HG02943 (cell line): ENCODE data around the gene FUNDC2.

Experiments
- ATAC-seq: cut with Tn5 transposase; IDR thresholded peaks from one replicate; pipeline ENCODE4 v1.9.1; 2021; ENCODE audit warnings: mild to moderate bottlenecking, low read depth, moderate library complexity; ENCODE audit not compliant: unreplicated experiment

Gene FUNDC2

DNA sequence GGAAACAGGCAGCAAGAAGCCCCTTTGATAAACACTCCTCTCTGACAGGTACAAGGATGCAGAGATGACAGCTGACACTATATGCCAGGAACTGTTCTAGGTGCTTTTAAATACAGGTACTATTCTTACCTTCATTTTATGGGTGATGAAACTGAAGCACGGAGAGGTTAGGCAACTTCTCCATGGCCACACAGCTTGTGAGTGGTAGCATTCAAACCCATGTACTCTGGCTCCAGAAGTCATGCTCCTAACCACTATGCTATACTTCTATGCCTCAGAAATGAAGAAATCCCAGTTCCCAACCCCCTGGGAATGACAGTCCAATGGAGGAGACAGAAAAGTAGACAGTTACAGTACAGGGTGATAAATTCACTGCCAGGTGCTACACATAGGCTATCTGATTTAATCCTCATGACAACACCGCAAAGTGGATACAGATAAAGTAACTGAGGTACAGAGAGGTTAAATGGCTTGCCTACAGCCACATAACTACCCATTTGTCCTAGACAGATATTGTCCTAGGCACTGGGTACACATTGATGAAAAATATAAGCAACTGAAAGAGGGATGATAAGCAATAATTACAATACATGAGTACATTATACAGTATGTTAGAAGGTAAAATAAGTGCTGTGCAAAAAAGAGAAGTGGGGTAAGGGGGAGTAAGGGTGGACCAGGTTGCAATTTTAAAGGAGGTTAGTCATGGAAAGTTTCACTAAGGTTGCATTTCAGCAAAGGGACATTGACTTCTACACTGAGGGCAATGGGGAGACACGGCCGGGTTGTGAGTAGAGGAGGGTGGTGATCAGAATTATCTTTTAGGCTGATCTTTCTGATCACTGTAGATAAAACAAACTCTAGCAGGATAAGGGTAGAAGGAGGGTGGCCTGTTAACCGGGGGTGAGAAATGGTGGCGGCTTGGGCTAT, 2.5 kb upstream of the FUNDC2 start:
- no peak for ATAC-seq

DNA sequence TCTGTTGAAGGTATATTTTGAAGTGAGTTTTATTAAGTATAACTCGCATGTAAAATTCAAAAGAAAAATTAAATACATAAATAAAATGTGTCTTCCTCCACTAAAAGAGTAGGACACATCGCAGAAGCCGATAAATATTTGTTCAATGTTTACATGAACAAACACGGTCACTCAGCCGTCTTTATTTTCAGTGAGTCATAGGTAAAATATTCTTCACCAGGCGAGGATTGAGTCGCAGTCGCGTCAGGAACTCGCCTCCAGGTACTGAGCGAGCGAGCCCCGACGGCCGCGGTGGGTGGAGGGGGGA, 271 bp upstream of the FUNDC2 start:
- no peak for ATAC-seq

DNA sequence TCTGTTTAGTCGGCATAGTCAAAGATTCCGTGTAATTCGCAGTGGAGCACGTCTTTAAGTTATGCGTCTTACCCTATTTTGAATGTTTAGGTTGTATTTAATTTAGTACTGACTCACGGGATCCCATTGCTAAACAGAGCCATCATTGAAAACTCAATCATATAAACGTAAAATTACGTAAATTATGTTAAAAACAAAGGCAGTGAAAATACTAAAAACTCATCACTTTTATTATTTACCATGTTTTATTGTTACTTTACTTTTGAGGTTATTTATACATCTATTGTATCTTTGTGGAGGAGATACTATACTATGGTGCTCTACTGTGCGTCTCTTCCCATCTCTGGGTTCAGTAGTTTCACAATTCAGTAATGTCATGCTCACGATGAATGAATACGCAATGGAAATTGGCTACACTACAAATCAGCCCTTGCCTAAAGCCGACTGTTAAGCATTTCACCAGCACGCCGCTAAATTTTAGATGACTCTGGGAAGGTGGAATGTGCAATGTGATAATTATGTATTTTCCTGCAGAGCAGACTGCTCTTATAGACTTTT, 944 bp downstream of the FUNDC2 start:
- ATAC-seq: no peak

DNA sequence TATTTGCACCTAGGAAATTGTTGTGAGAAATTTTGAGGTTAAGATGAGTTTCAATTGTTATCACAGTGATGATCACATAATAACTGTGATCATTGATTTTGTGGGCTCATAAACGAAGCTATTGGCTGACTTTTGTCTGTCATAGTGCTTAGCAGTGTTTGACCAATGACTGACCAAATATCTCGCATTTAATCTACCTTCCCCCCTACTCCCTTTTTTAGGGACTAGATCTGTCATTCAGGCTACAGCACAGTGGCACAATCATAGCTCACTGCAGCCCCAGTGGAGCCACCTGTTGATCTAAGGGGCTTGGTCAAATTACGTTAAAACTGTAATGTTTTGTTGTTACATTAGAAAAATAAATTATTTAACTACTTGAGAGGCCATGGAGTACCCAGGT, 1.5 kb downstream of the FUNDC2 start:
- ATAC-seq: no peak

DNA sequence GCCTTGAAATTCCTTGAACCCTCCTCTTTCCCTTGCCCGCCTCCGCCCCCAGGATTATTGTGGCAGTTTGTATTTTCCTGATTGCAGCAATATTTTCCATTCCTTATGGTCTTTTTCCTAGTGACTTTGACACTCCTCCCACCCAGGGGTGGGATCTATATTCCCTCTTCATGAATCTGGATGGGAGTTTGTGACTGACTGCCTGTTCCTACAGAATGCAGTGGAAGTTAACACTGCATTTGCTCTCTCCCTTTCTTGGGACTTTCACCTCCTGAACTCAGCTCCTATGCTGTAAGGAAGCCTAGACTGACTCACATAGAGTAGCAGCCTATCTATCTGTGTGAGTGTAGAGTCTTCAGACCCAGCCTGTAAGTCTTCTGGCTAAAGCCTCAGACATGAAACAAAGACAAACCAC, 2.2 kb downstream of the FUNDC2 start:
- ATAC-seq: no peak

DNA sequence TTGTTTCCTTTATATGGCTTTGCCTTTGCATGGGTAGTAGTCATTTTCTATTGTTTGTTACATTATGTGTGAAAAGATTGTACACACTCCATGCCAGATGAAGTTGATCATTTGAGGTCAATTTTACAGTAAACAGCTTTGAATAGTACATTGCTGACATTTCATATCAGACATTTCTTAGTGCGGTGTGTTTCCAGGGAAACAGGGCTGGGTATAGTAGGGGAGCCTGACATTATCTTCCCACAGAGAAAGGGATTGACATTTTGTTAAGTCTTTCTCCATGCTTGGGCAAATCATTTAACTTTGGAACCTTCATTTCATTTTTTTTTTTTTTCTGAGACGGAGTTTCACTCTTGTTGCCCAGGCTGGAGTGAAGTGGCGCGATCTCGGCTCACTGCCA, 5.0 kb downstream of the FUNDC2 start:
- no peak for ATAC-seq

DNA sequence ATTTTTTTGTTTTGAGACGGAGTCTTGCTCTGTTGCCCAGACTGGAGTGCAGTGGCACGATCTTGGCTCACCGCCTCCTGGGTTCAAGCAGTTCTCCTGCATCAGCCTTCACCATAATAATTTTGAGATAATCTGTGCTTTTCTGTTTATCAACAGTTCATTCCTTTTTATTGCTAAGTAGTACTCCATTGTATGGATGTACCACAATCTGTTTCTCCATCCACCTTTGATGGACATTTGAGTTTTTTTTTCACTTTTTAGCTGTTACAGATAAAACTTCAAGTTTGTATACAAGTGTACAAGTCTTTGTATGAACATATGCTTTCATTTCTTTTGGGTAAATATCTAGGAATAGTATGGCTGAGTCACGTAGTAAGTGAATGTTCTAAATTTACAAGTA, 9.0 kb downstream of the FUNDC2 start:
- ATAC-seq: no peak

DNA sequence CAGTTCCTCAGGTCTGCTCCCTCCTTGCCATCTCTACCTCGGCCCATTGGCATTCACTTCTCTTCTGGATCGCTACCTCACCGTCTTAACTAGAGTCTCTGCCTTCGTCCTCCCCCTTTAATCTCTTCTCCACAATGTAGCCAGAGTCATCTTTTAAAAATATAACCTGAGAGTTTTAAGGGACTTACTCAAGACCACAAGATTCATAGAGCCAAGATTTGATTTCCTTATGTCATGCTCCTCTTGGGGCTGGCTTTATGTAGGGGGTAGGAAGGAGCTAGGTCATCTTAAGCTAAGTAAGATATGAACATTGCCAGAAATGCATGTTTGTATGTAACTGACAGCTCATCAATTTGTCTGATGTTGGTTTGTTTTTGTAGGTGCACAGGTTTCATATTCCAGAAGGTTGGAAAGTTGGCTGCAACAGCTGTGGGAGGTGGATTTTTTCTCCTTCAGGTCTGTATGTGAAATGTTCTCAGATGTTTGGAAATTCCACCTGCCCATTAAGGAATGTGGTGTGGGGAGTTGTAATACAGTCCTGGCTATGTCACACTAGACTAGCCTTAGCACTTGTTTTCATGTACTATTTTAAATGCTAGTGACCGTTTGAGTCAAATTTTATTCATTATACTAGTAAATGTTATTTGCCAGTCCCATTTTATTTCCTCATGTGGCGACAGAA, 19.6 kb downstream of the FUNDC2 start:
- no peak for ATAC-seq

DNA sequence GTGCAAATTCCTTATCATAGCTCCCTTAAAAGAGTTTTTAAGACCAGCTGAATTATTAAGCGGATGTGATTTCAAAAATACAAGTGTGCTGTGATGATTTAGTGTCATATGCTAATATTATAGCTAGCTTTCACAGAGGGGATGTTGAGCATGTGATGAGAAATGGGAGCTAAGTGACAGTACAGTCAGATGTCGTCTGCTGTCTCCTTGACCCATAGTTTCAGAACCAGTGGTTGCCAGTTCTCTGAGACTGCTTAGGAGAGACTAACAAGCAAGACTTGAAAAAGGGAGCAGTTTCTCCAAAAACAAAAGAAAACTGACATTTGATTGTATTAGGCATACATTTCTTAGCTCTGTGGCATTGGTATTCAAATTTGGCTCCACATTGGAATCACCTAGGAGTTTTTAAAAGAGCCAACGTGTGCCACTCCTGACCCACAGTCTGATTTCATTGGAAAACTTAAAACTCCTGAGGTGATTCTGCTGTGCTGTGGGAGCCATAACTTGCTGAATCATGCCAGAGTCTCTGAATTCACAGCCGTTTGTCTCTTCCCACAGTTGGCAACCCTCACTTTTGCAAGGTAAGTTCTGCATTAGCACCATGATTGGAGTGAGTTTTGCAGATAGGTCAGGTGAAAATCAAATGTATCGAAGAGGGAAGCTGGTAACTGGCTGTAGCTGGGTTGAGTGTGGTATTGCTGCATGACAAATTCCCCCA, 20.3 kb downstream of the FUNDC2 start:
- no peak for ATAC-seq

DNA sequence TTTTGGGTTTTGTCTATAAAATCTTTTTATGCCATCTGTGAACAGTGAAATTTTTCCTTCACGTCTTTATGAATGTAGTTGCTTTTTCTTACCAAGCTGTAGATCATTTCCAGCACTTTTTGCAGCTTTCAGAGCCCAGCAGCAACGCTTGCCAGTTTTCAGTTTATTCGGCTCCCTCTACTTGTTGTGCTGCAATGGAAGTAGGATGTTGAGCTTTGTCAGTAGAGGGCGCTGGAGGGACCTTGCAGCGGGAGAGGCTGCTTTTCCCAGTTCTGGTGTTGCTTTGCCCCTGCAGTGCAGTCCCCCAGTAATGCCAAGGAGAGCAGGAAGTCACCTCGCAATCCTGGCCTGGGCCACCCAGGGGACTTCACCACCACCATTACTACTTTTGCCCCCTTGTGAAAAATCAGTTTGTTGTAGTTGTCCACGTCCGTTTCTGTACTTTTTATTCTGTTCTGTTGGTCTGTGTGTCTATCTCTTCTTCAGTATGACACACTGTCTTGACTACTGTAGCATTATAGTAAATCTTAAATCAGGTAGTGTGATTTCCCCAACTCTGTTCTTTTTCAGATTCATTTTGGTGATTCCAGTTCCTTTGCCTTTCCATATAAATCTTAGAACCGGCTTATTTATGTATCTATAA, 22.5 kb downstream of the FUNDC2 start:
- no peak for ATAC-seq

DNA sequence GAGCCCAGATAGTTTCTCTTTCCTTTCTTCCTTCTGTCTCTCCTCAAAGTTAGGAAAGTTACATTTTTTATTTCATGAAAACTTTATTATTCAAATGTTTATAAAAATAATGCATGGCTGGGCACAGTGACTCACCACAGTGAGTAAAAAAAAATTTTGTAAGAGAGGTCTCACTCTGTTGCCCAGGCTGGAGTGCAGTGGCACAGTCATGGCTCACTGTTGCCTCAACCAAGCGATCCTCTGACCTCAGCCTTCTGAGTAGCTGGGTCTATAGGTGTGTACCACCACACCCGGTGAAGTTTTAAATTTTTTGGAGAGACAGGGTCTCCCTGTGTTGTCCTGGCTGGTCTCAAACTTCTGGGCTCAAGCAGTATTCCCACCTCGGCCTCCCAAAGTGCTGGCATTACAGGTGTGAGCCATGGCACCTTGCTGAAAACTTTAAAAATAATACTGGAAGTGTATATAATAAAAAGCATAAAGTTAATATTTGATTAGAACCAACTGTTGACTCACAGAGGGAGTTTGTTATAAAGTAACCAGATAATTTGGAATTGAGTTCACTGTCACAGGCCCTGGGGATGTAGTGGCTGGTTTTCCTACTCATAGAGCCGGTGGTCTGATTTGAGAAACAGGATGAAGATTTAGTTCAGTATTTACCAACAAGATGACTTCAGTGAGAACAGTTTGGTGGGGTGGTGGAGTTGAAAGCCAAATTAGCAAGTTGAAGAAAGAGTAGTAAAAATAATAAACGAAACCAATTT, 26.3 kb downstream of the FUNDC2 start:
- no peak for ATAC-seq

DNA sequence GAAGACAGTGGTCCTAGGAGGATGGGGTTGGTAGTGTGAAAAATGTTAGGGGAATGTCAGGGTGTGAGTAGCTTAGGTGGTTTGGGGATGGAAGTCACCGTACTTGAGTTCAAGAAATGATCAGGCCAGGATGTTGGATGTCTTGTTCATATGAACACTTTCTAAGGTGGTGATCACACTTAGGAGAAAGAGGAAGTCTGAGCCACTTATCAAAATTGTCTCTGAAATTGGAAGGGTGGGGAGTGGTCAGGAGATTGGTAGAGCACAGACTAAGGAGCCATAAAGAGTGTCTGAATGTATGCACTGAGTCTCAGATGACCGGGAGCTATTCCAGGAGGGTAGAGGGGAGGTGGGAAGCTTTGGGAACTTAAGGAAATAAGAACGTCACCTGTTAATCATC, 27.0 kb downstream of the FUNDC2 start:
- no peak for ATAC-seq

DNA sequence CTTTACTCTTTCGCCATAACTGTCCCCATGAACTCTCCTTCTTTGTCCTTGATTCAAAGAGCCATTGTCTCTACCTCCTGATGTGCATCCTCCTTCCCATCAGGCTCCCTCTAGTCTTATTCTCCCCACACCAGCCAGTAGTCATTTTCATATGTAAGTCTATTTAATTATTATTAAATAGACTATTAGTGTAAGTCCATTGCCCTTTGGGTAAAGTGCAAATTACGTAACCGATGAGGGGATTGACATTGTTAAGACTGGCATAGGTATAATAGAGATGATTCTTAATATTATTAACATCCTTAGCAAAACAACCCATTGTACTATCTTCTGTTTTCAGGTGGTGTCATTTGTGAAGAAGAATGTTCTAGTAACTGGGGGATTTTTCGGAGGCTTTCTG, 27.6 kb downstream of the FUNDC2 start:
- no peak for ATAC-seq

DNA sequence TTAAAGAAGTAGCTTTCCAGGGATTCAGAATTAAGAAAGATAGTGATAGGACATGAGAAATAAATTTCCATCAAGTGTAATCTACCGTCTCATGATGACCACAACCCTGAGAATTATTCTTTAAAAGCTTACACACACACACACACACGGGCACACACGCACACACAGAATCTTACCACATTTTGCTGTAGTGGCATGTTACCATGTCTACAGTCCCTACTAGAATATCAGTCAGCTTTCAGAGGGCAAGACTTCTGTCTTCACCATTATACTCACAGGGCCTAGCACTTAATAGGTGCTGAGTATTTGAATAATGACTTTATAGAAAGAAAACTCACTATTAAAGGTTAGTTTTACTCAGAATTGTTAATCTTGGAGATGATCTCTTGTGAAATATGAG, 28.9 kb downstream of the FUNDC2 start:
- ATAC-seq: no peak

DNA sequence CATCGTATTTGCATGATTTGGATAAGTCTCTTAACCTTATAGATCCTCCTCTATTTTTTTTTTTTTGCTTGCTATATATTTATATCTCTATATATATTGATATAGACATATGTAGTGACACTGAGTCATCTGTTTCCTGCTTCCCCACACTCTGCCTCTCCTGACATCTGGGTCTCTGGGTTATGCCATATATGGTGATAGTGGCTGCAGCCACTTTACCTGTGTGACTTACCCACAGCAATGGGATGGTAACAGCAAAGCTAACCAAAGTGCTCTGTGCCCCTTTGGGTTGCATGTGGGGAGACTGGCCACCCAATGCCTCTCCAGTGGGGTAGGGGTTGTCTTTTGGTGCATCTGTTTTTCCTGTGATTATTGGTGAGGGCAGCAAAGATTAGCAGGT, 29.8 kb downstream of the FUNDC2 start:
- no peak for ATAC-seq

DNA sequence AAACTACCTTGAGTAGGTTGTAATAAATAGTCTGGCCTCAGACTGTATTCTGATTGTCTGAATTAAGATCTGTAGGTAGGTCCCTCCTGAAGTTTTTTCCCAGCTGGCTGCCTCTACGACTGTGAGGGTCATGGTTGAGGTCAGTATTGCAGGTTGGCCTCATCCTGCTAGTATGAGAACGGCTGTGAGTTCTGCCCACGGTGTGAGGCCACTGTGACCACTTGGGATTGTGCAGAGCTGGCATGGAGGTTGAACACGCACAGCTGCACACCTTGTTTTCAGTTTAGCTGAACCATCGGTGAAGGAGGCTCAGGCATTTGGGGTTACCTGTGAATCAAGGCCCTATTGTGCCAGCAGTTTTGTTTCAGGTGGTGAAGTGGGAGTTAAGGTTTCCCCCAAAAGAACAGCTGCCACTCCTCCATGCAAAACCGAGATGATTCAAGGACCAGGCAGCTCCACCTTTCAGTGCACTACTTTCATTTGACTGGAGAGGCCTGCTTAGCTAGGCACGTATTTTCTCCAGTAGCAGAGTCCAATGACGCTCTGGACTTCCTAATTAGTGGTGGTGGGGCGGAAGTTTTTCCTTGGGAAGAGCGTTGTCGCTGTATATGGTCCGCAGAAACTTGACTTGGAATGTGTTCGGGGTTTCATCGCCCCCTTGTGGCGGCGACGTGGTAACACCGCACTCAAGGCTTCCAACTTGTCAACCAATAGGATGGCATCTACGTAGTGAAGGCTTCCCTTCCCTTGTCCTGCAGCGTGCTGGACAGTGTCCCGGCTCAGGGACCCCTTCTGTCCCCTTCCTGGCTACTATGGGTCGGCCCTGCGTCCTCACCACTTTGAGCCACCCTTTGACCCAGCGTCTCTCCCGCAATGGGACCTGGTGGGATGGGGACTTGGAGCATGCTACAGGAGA, 30.5 kb downstream of the FUNDC2 start:
- no peak for ATAC-seq

DNA sequence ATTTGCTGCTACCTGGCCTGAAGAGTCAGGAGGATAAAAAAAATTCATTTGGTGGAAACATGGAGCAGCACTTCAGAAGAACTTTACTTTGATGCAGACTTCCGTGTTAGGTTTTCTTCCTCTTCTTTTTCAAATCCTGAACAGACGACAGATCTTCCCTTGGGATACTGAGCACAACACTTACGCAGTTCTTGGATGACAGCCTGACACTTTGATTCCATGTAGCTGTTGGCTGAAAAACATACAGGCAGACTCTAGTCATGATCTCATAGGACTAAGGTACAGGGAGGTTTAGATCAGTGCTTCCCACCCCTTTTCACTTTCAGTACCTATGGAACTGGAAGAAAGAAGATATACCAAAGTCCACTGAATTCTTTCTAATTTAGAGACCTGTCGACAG, 35.1 kb downstream of the FUNDC2 start:
- no peak for ATAC-seq

DNA sequence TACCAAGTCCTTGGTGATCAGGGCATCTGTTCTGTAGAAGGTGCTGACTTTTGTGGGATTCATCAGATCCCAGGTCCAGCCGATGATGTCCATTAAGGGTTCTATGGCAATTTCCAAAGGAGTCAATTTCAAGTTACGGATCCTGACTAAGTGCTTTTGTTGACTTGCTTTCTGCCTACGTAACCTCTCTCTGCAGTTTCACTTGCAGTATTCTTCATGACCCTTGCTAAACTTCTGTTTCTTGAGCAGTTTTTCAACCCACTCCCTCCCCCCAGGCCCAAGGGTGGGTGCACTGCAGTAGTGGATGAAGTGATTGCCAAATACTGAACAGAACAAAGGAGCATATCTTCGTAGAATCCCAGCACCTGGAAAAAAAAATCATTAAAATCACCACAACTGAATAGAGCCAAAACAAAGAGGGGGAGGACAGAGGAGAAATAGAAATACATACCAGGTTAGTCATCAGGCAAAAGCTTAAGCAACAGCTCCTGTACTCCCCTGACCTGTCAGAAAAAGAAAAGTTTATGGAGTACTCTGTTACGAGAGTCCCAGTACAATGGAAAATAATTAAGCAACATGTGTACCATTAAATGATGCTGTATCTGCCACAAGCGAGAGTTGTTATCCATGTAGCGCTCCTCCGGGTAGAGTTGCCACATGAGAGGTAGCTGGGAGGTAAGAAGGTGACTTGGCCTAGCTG, 38.5 kb downstream of the FUNDC2 start:
- ATAC-seq: no peak
